K562 (cell line): Measurements from ENCODE around the gene NUP85. TPM values are rescaled to one million over a fixed set of nuclear protein-coding genes. Genes with fewer than 3 reads are reported as not detected.
A peak's percentile ranks its signal among the peaks of the same experiment; 100 is the strongest.

Experiments
- ARID4B ChIP-seq: sonication (generic); formaldehyde crosslinking; IDR thresholded peaks from 2 replicates; pipeline ENCODE4 v1.8.0; 2022; ENCODE audit warnings: mild to moderate bottlenecking, missing genetic modification reagents
- FOXA3 ChIP-seq, 2 experiments: fragments of 450-650 bp in 1 of 2; sonication (generic) in 1 of 2; formaldehyde crosslinking; IDR thresholded peaks in 1 of 2; conservative IDR thresholded peaks in 1 of 2; 2 replicates each; pipeline versions ENCODE4 v1.4.0 to v1.8.0; 2020 to 2022; ENCODE audit warnings: mild to moderate bottlenecking in 2 of 2, missing genetic modification reagents in 1 of 2
- GATAD2A ChIP-seq: fragments of 450-650 bp; IDR thresholded peaks from 2 replicates; pipeline ENCODE4 v1.6.1; 2017
- MEF2D ChIP-seq: conservative IDR thresholded peaks from 2 replicates; pipeline ENCODE4 v1.6.1; 2016; ENCODE audit warnings: low read depth, missing genetic modification characterization, missing compliant biosample characterization
- PHF21A ChIP-seq: fragments of 450-650 bp; IDR thresholded peaks from 2 replicates; pipeline ENCODE4 v1.6.1; 2017; ENCODE audit warnings: low read depth, borderline replicate concordance
- PREB ChIP-seq: sonication (generic); formaldehyde crosslinking; IDR thresholded peaks from 2 replicates; pipeline ENCODE4 v1.8.1; 2023; ENCODE audit warnings: mild to moderate bottlenecking, missing genetic modification reagents
- RBFOX2 ChIP-seq: fragments of 200-400 bp; formaldehyde crosslinking; IDR thresholded peaks from 2 replicates; pipeline ENCODE4 v1.6.1; 2017; ENCODE audit warnings: low read depth, mild to moderate bottlenecking, low read length, moderate library complexity
- polyA plus RNA-seq, 8 experiments: library from polyadenylated mRNA; depleted of rRNA in 4 of 8; stranded (reverse) in 5 of 8; unstranded in 3 of 8; fragments of >200 nt; fragmentation: Nextera tagmentation in 2 of 8; fragmentation: Illumina TruSeq in 1 of 8; extraction: Ambion mirVana in 2 of 8; extraction: Trizol in 1 of 8; gene quantifications; 2 replicates each; pipeline versions ENCODE4 v1.2.1 to v1.2.3, GENCODE V29; 2011 to 2014; ENCODE audit warnings: inconsistent platforms in 1 of 8, missing spikeins in 1 of 8
- total RNA-seq, 7 experiments: library from RNA; depleted of rRNA in 6 of 7; stranded (reverse); fragments of >200 nt in 6 of 7; fragmentation: Illumina TruSeq in 2 of 7; extraction: Trizol in 2 of 7; gene quantifications; 2 replicates each; pipeline versions ENCODE4 v1.2.1 to v1.2.3, GENCODE V29; 2011 to 2021; ENCODE audit warnings: low replicate concordance in 1 of 7
- TF ChIP-seq, protein P1 (sequence below): fragments of 200-600 bp; sonication (generic); IDR thresholded peaks from one replicate; pipeline ENCODE4 v1.6.1; 2012; ENCODE audit warnings: mild to moderate bottlenecking, low read depth, low read length, inconsistent platforms

Gene NUP85
- total and polyA plus RNA-seq, 9 of the 15 experiments (the other 6 are each of a cell fraction or from before 2014, with no cell fraction given): 50.2 to 177 (median 110) TPM

DNA sequence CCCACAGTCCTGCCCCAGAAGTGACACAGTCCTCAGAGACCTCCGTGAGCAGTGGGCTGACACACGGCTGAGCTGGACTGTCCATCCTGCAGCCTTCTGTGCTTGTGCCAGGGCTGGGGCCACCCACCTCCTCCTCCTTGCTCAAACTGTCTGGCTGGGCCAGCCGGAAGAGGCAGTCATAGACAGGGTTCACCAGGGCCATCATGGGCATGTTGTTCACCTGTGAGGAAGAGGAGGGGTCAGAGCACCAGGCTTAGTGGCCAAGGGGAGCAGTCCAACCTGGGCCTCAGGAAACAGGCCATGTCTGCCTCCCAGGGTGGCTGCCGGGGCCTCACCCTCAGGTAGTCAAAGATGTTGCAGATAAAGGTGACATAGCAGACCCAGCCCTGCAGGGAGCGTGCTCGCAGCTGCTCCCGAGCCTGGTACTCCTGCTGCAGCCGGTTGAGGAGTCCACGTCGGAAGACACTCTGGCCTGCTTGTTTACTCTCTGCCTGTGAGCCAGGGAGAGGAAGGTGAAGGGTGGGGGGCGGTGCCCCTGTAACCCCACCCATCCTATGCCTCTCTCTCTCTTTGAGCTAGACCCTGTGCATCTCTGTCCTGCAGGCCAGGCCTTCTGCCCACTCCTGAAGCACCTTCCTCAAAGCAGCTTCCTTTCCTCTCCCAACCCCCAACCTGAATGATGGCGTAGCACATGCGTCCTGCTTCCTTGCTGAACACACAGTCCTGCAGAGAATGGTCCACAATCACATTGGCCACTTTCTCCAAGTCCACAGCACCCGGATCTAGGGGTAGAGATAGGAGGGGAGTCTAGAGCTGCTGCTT lies 62.1 kb downstream of the NUP85 start (continued):
- peak; percentile 66 to 93 for TF ChIP-seq FOXA3 (CRISPR knock-in tag; conservative IDR thresholded peaks at IDR 0.05 in 1 of 2, IDR thresholded peaks at IDR 0.05 in 1 of 2)
- peak; percentile 39 for TF ChIP-seq RBFOX2
- TF ChIP-seq, protein P1, sequence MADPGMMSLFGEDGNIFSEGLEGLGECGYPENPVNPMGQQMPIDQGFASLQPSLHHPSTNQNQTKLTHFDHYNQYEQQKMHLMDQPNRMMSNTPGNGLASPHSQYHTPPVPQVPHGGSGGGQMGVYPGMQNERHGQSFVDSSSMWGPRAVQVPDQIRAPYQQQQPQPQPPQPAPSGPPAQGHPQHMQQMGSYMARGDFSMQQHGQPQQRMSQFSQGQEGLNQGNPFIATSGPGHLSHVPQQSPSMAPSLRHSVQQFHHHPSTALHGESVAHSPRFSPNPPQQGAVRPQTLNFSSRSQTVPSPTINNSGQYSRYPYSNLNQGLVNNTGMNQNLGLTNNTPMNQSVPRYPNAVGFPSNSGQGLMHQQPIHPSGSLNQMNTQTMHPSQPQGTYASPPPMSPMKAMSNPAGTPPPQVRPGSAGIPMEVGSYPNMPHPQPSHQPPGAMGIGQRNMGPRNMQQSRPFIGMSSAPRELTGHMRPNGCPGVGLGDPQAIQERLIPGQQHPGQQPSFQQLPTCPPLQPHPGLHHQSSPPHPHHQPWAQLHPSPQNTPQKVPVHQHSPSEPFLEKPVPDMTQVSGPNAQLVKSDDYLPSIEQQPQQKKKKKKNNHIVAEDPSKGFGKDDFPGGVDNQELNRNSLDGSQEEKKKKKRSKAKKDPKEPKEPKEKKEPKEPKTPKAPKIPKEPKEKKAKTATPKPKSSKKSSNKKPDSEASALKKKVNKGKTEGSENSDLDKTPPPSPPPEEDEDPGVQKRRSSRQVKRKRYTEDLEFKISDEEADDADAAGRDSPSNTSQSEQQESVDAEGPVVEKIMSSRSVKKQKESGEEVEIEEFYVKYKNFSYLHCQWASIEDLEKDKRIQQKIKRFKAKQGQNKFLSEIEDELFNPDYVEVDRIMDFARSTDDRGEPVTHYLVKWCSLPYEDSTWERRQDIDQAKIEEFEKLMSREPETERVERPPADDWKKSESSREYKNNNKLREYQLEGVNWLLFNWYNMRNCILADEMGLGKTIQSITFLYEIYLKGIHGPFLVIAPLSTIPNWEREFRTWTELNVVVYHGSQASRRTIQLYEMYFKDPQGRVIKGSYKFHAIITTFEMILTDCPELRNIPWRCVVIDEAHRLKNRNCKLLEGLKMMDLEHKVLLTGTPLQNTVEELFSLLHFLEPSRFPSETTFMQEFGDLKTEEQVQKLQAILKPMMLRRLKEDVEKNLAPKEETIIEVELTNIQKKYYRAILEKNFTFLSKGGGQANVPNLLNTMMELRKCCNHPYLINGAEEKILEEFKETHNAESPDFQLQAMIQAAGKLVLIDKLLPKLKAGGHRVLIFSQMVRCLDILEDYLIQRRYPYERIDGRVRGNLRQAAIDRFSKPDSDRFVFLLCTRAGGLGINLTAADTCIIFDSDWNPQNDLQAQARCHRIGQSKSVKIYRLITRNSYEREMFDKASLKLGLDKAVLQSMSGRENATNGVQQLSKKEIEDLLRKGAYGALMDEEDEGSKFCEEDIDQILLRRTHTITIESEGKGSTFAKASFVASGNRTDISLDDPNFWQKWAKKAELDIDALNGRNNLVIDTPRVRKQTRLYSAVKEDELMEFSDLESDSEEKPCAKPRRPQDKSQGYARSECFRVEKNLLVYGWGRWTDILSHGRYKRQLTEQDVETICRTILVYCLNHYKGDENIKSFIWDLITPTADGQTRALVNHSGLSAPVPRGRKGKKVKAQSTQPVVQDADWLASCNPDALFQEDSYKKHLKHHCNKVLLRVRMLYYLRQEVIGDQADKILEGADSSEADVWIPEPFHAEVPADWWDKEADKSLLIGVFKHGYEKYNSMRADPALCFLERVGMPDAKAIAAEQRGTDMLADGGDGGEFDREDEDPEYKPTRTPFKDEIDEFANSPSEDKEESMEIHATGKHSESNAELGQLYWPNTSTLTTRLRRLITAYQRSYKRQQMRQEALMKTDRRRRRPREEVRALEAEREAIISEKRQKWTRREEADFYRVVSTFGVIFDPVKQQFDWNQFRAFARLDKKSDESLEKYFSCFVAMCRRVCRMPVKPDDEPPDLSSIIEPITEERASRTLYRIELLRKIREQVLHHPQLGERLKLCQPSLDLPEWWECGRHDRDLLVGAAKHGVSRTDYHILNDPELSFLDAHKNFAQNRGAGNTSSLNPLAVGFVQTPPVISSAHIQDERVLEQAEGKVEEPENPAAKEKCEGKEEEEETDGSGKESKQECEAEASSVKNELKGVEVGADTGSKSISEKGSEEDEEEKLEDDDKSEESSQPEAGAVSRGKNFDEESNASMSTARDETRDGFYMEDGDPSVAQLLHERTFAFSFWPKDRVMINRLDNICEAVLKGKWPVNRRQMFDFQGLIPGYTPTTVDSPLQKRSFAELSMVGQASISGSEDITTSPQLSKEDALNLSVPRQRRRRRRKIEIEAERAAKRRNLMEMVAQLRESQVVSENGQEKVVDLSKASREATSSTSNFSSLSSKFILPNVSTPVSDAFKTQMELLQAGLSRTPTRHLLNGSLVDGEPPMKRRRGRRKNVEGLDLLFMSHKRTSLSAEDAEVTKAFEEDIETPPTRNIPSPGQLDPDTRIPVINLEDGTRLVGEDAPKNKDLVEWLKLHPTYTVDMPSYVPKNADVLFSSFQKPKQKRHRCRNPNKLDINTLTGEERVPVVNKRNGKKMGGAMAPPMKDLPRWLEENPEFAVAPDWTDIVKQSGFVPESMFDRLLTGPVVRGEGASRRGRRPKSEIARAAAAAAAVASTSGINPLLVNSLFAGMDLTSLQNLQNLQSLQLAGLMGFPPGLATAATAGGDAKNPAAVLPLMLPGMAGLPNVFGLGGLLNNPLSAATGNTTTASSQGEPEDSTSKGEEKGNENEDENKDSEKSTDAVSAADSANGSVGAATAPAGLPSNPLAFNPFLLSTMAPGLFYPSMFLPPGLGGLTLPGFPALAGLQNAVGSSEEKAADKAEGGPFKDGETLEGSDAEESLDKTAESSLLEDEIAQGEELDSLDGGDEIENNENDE: no peak
- TF ChIP-seq PREB (CRISPR knock-in tag): no peak
- TF ChIP-seq MEF2D: no peak
- TF ChIP-seq PHF21A: no peak
- no peak for TF ChIP-seq GATAD2A
- peak; percentile 52; the same call in 1 of the 2 replicates for TF ChIP-seq ARID4B (CRISPR knock-in tag)
